HG02798 (cell line): ENCODE data around the gene C1orf56.
"Not testable (repeated sequence)": the region's sequence is repeated elsewhere in the genome, so short reads cannot be mapped to it uniquely, and the experiment has no call there.

Experiments used
- ATAC-seq: cut with Tn5 transposase; IDR thresholded peaks from one replicate; pipeline ENCODE4 v1.9.1; 2021; ENCODE audit warnings: mild to moderate bottlenecking; ENCODE audit not compliant: unreplicated experiment, poor library complexity

Gene C1orf56

GRCh38 chr1:151060007-151060656 is 12.6 kb downstream of the C1orf56 start, which contains the start of gene MLLT11:
Gene MLLT11 (plus strand): TSS chr1:151060397. CDS start chr1:151067225, 6,828 bp downstream.
- ATAC-seq, result no peak

GRCh38 chr1:151060657-151061421 is 13.3 kb downstream of the C1orf56 start:
- ATAC-seq, result no peak

GRCh38 chr1:151061704-151062103 is 14.2 kb downstream of the C1orf56 start:
- no peak for ATAC-seq

- no peak for ATAC-seq
Measured at GRCh38 chr1:151062741-151063371, 15.3 kb downstream of the C1orf56 start.

GRCh38 chr1:151065089-151065645 is 17.6 kb downstream of the C1orf56 start:
- no peak for ATAC-seq

GRCh38 chr1:151067185-151067584 is 19.6 kb downstream of the C1orf56 start:
- ATAC-seq, result no peak

- ATAC-seq, result no peak
Measured at GRCh38 chr1:151069103-151069486, 21.5 kb downstream of the C1orf56 start.

- peak; percentile 82 for ATAC-seq
Measured at GRCh38 chr1:151070474-151071276, 23.1 kb downstream of the C1orf56 start, which contains the start of gene GABPB2. Gene GABPB2 (plus strand): TSS chr1:151070761. CDS start chr1:151088190, 17,429 bp downstream.

GRCh38 chr1:151072224-151072623 is 24.7 kb downstream of the C1orf56 start:
- ATAC-seq, result no peak

GRCh38 chr1:151085953-151086559 is 38.5 kb downstream of the C1orf56 start:
- ATAC-seq, result no peak

GRCh38 chr1:151097426-151097825 is 49.9 kb downstream of the C1orf56 start:
- not testable (repeated sequence) for ATAC-seq

GRCh38 chr1:151098126-151098525 is 50.6 kb downstream of the C1orf56 start:
- no peak for ATAC-seq
